OCI-M1 (cell line): ENCODE data around the gene ITPKB.
"Not testable (repeated sequence)": the region's sequence is repeated elsewhere in the genome, so short reads cannot be mapped to it uniquely, and the experiment has no call there.

Source experiments
- DNase-seq: peaks from one replicate; lab custom pipeline; 2025; lab: John Stamatoyannopoulos, UW

Gene ITPKB

GRCh38 chr1:226754793-226755533 lies 15.9 kb upstream of the ITPKB start:
- DNase-seq: peak; percentile 39

- no peak for DNase-seq
These were observed 15.0 kb upstream of the ITPKB start for GRCh38 chr1:226754097-226754496.

- no peak for DNase-seq
These were observed 12.6 kb upstream of the ITPKB start for GRCh38 chr1:226751703-226752102.

GRCh38 chr1:226751214-226751613 lies 12.1 kb upstream of the ITPKB start:
- DNase-seq: no peak

- no peak for DNase-seq
These were observed 10.4 kb upstream of the ITPKB start for GRCh38 chr1:226749467-226749866.

- DNase-seq: peak; percentile 23
These were observed 9.2 kb upstream of the ITPKB start for GRCh38 chr1:226748306-226748705.

GRCh38 chr1:226747519-226748263 lies 8.6 kb upstream of the ITPKB start:
- not testable (repeated sequence) for DNase-seq

GRCh38 chr1:226743259-226743658 lies 4.2 kb upstream of the ITPKB start:
- no peak for DNase-seq

- no peak for DNase-seq
These were observed 1.9 kb upstream of the ITPKB start for GRCh38 chr1:226741009-226741408.

GRCh38 chr1:226739696-226740065 lies 599 bp upstream of the ITPKB start:
- no peak for DNase-seq

- DNase-seq: peak; percentile 65
These were observed 574 bp downstream of the ITPKB start for GRCh38 chr1:226738421-226738994.

- no peak for DNase-seq
These were observed 1.2 kb downstream of the ITPKB start for GRCh38 chr1:226737819-226738420.

GRCh38 chr1:226736908-226737818 lies 1.9 kb downstream of the ITPKB start:
- DNase-seq: no peak

GRCh38 chr1:226736001-226736907 lies 2.8 kb downstream of the ITPKB start:
- no peak for DNase-seq

- no peak for DNase-seq
These were observed 3.5 kb downstream of the ITPKB start for GRCh38 chr1:226735576-226735975.

- no peak for DNase-seq
These were observed 4.4 kb downstream of the ITPKB start for GRCh38 chr1:226734611-226735153.

GRCh38 chr1:226733876-226734275 lies 5.2 kb downstream of the ITPKB start:
- no peak for DNase-seq

GRCh38 chr1:226733304-226733703 lies 5.8 kb downstream of the ITPKB start:
- peak; percentile 43 for DNase-seq

GRCh38 chr1:226732856-226733291 lies 6.2 kb downstream of the ITPKB start:
- no peak for DNase-seq

GRCh38 chr1:226731257-226731893 lies 7.7 kb downstream of the ITPKB start:
- DNase-seq: no peak
